ENCODE data around the gene BPIFB6. TPM values are rescaled to one million over a fixed set of nuclear protein-coding genes. Genes with fewer than 3 reads are reported as not detected.

Gene BPIFB6
- not detected for total RNA-seq

GRCh38 chr20:33031531-33031930 lies at the start of gene BPIFB6:
BPIFB6 (plus strand) TSS chr20:33031648; CDS start chr20:33031648, 0 bp downstream.
- no peak for DNase-seq (ENCODE audit: low spot score)

GRCh38 chr20:32982617-32983458 lies 48.6 kb upstream of the BPIFB6 start:
- no peak for DNase-seq (ENCODE audit: low spot score)

GRCh38 chr20:32983459-32984112 lies 47.9 kb upstream of the BPIFB6 start:
- DNase-seq (ENCODE audit: low spot score): no peak

GRCh38 chr20:32984196-32984595 lies 47.3 kb upstream of the BPIFB6 start:
- DNase-seq (ENCODE audit: low spot score): no peak

GRCh38 chr20:32984631-32985354 lies 46.7 kb upstream of the BPIFB6 start:
- DNase-seq (ENCODE audit: low spot score): no peak

- DNase-seq (ENCODE audit: low spot score): no peak
Observed at GRCh38 chr20:32985596-32985995, 45.9 kb upstream of the BPIFB6 start.

GRCh38 chr20:32986331-32986966 lies 45.0 kb upstream of the BPIFB6 start:
- no peak for DNase-seq (ENCODE audit: low spot score)

GRCh38 chr20:32987044-32987825 lies 44.2 kb upstream of the BPIFB6 start:
- no peak for DNase-seq (ENCODE audit: low spot score)

GRCh38 chr20:32988008-32988407 lies 43.4 kb upstream of the BPIFB6 start:
- DNase-seq (ENCODE audit: low spot score): no peak

GRCh38 chr20:32989507-32990283 lies 41.8 kb upstream of the BPIFB6 start:
- DNase-seq (ENCODE audit: low spot score): no peak

GRCh38 chr20:32990426-32990825 lies 41.0 kb upstream of the BPIFB6 start:
- DNase-seq (ENCODE audit: low spot score): no peak

GRCh38 chr20:32991383-32991782 lies 40.1 kb upstream of the BPIFB6 start:
- no peak for DNase-seq (ENCODE audit: low spot score)

- DNase-seq (ENCODE audit: low spot score): no peak
Observed at GRCh38 chr20:32991792-32992641, 39.4 kb upstream of the BPIFB6 start.

- DNase-seq (ENCODE audit: low spot score): no peak
Observed at GRCh38 chr20:32993496-32994050, 37.9 kb upstream of the BPIFB6 start.

GRCh38 chr20:32995802-32996201 lies 35.6 kb upstream of the BPIFB6 start:
- no peak for DNase-seq (ENCODE audit: low spot score)

GRCh38 chr20:32997431-32997830 lies 34.0 kb upstream of the BPIFB6 start:
- no peak for DNase-seq (ENCODE audit: low spot score)

- no peak for DNase-seq (ENCODE audit: low spot score)
Observed at GRCh38 chr20:32999603-33000250, 31.7 kb upstream of the BPIFB6 start.

- DNase-seq (ENCODE audit: low spot score): no peak
Observed at GRCh38 chr20:33000802-33001466, 30.5 kb upstream of the BPIFB6 start.
